Vagina (tissue), 2 donors: ENCODE measurements around the gene PMPCA. TPM values are rescaled to one million over a fixed set of nuclear protein-coding genes. Genes with fewer than 3 reads are reported as not detected.

Experiments used
- DNase-seq, 2 donors: peaks; one replicate each; pipeline ENCODE4 v3.0.0-alpha.2; 2017; ENCODE audit errors: extremely low spot score in 2 of 2
- H3K27ac ChIP-seq: fragments of 200-600 bp; sonication (generic); one replicate; pipeline ENCODE4 v1.5.1; 2019
- H3K27me3 ChIP-seq: fragments of 200-600 bp; sonication (generic); one replicate; pipeline ENCODE4 v1.5.1; 2019
- H3K36me3 ChIP-seq, 2 donors: fragments of 200-600 bp; sonication (generic); one replicate each; pipeline ENCODE4 v1.5.1; 2017 to 2019
- H3K4me1 ChIP-seq: fragments of 200-600 bp; sonication (generic); one replicate; pipeline ENCODE4 v1.5.1; 2019
- H3K4me3 ChIP-seq, 2 donors: fragments of 200-600 bp; sonication (generic); 1 replicate in 1 of 2; 2 replicates in 1 of 2; pipeline ENCODE4 v1.5.1; 2016 to 2019
- H3K9me3 ChIP-seq: fragments of 200-600 bp; sonication (generic); one replicate; pipeline ENCODE4 v1.5.1; 2019
- CTCF ChIP-seq, 3 experiments: fragments of 450-650 bp in 2 of 3; fragments of 200-600 bp in 1 of 3; sonication (generic) in 1 of 3; IDR thresholded peaks; one replicate each; pipeline ENCODE4 v1.5.1; 2017 to 2019; ENCODE audit warnings: antibody characterized with exemption in 3 of 3, mild to moderate bottlenecking in 2 of 3, moderate library complexity in 2 of 3
- POLR2A ChIP-seq, 2 donors: fragments of 450-650 bp; IDR thresholded peaks; one replicate each; pipeline ENCODE4 v1.6.1; 2017; ENCODE audit warnings: antibody characterized with exemption in 2 of 2, mild to moderate bottlenecking in 2 of 2, moderate library complexity in 2 of 2
- POLR2AphosphoS5 ChIP-seq, 2 donors: sonication (generic); formaldehyde crosslinking; IDR thresholded peaks; one replicate each; pipeline ENCODE4 v1.9.0; 2017; ENCODE audit warnings: antibody characterized with exemption in 2 of 2, mild to moderate bottlenecking in 2 of 2, low read depth in 1 of 2; ENCODE audit not compliant: insufficient read depth in 1 of 2
- intact Hi-C: fragments of 100-400 bp; cut with DNase I; formaldehyde crosslinking; loops from one replicate; pipeline ENCODE4 v1.15.1; 2023
- total RNA-seq: library from RNA; depleted of rRNA; stranded (reverse); fragments of >200 nt; gene quantifications from one replicate; pipeline ENCODE4 v1.2.3, GENCODE V29; 2016

Gene PMPCA
- total RNA-seq, 1 donor from 2014 or later = 23.6 TPM

DNA sequence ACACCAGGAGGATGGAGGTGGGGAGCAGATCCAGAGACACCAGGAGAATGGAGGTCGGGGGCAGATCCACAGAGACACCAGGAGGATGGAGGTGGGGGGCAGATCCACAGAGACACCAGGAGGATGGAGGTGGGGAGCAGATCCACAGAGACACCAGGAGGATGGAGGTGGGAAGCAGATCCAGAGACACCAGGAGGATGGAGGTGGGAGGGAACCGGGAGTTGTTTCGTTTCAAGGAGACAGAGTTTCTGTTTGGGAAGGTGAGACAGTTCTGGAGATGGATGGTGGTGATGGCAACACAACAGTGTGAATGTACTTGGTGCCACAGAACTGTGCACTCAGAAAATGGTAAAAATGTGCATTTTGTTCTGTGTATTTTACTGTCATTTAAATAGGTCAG is 38.2 kb downstream of the PMPCA start:
- TF ChIP-seq POLR2AphosphoS5 (IDR thresholded peaks at IDR 0.05; ENCODE audit: insufficient read depth in 1 of 2, low read depth in 1 of 2) (no peak), POLR2A (IDR thresholded peaks at IDR 0.05) (no peak), CTCF (IDR thresholded peaks at IDR 0.05) (no peak)
- H3K4me1 ChIP-seq = no peaks in the 10 kb centered on the region
- H3K9me3 ChIP-seq = no peaks in the 10 kb centered on the region
- intact Hi-C loops = no loop called here
- no peak overlapping the region for H3K27ac ChIP-seq
- peaks cover 0 to 80% of the 10 kb centered on the region in 2 donors for H3K36me3 ChIP-seq
- no peak for DNase-seq
- H3K27me3 ChIP-seq = no peaks in the 10 kb centered on the region
- no peak overlapping the region for H3K4me3 ChIP-seq

GRCh38 chr9:136451221-136451877 is 40.9 kb downstream of the PMPCA start:
- no peaks in the 10 kb centered on the region for H3K9me3 ChIP-seq
- peaks cover 0 to 81% of the 10 kb centered on the region in 2 donors for H3K36me3 ChIP-seq
- no peaks in the 10 kb centered on the region for H3K4me1 ChIP-seq
- no peak overlapping the region for H3K4me3 ChIP-seq
- no peak overlapping the region for H3K27ac ChIP-seq
- TF ChIP-seq CTCF (IDR thresholded peaks at IDR 0.05) (no peak), POLR2A (IDR thresholded peaks at IDR 0.05) (no peak), POLR2AphosphoS5 (IDR thresholded peaks at IDR 0.05; ENCODE audit: insufficient read depth in 1 of 2, low read depth in 1 of 2) (no peak)
- intact Hi-C loops = no loop called here
- no peak for DNase-seq
- H3K27me3 ChIP-seq = no peaks in the 10 kb centered on the region

DNA sequence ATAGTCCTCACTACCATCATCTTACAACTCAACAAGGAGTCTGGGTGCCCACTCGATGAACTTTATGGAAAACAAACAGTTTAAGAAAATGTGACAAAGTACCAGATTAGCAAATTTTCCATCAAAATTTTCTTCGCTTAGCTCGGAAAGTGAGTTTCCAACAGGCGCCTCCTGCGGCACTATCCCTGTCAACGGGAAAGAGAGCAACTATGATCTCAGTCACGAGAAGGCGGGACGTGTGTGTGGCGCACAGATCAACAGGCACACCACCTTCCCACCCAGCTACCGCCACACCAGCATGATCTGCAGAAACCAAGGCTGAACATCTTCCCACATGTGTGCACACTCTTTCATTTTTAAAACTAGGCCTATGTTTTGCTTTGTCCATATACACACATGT is 42.9 kb downstream of the PMPCA start:
- H3K27ac ChIP-seq = no peak overlapping the region
- no peak for TF ChIP-seq POLR2A (IDR thresholded peaks at IDR 0.05)
- TF ChIP-seq POLR2AphosphoS5 (IDR thresholded peaks at IDR 0.05; ENCODE audit: insufficient read depth in 1 of 2, low read depth in 1 of 2) = no peak
- TF ChIP-seq CTCF (IDR thresholded peaks at IDR 0.05) = no peak
- DNase-seq = no peak
- intact Hi-C loops = no loop called here
- peaks cover 0 to 83% of the 10 kb centered on the region in 2 donors for H3K36me3 ChIP-seq
- no peaks in the 10 kb centered on the region for H3K27me3 ChIP-seq
- no peak overlapping the region for H3K4me3 ChIP-seq
- no peaks in the 10 kb centered on the region for H3K9me3 ChIP-seq
- no peaks in the 10 kb centered on the region for H3K4me1 ChIP-seq

DNA sequence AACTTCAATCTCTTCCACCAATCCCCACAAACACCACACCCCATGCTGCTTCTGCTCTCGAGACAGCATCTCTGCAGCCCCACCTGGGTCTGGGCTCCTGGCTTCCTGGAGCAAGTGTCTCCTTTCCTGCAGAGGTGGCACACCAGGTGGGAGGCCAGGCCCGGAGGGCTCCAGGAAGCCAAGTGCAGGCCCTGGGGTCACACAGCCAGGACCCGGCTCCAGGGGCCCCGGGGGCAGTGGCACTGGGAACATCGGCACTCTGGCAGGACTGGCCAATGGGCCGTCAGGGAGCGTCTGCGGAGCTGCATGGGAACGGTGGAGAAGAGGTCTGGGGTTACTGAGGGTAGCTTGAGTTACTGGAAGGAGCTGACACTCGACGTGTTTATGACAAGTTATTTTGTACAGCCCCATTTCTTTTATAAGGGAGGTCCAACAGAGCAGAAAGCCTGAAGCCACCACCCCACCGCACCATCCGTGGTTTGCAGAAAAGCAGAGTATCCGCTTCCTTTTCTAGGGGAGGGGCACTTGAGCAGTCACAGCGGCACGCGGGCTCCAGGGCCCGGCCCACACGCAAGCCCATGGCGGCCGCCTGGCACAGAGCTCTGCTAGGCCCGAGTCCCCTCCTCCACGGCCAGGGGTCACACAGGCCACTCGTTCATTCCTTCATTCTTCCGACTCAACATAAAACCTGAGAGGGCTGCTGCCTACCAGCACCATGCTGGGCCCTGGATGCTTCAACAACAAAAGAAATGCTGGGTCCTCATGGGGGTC is 43.8 kb downstream of the PMPCA start:
- Histone ChIP-seq H3K27me3 (no peaks in the 10 kb centered on the region), H3K36me3 (peaks cover 0 to 83% of the 10 kb centered on the region in 2 donors), H3K27ac (no peak overlapping the region), H3K4me1 (no peaks in the 10 kb centered on the region), H3K4me3 (no peak overlapping the region), H3K9me3 (no peaks in the 10 kb centered on the region)
- no peak for TF ChIP-seq POLR2A (IDR thresholded peaks at IDR 0.05)
- no peak for TF ChIP-seq POLR2AphosphoS5 (IDR thresholded peaks at IDR 0.05; ENCODE audit: insufficient read depth in 1 of 2, low read depth in 1 of 2)
- no peak for TF ChIP-seq CTCF (IDR thresholded peaks at IDR 0.05)
- intact Hi-C loops = no loop called here
- no peak for DNase-seq
